HepG2 (cell line): Measurements from ENCODE around the gene ANXA7. TPM values are rescaled to one million over a fixed set of nuclear protein-coding genes. Genes with fewer than 3 reads are reported as not detected.

Source experiments
- FOXK1 ChIP-seq: sonication (generic); formaldehyde crosslinking; IDR thresholded peaks from 2 replicates; pipeline ENCODE4 v1.4.0; 2020; ENCODE audit warnings: low read depth, missing genetic modification reagents, borderline replicate concordance
- HNRNPLL ChIP-seq: fragments of 200-400 bp; formaldehyde crosslinking; IDR thresholded peaks from 2 replicates; pipeline ENCODE4 v1.6.1; 2017; ENCODE audit warnings: mild to moderate bottlenecking, low read depth, low read length; ENCODE audit not compliant: poor library complexity, severe bottlenecking
- KLF12 ChIP-seq: sonication (generic); formaldehyde crosslinking; IDR thresholded peaks from 2 replicates; pipeline ENCODE4 v1.4.0; 2020; ENCODE audit warnings: missing genetic modification reagents, borderline replicate concordance
- MXD4 ChIP-seq: IDR thresholded peaks from 2 replicates; pipeline ENCODE4 v1.6.1; 2016; ENCODE audit warnings: mild to moderate bottlenecking, missing biosample characterization, missing genetic modification reagents
- NKX3-1 ChIP-seq: sonication (generic); formaldehyde crosslinking; IDR thresholded peaks from 2 replicates; pipeline ENCODE4 v1.5.0; 2020; ENCODE audit warnings: missing genetic modification reagents
- PITX1 ChIP-seq: sonication (generic); formaldehyde crosslinking; IDR thresholded peaks from 2 replicates; pipeline ENCODE4 v1.5.1; 2020; ENCODE audit warnings: mild to moderate bottlenecking, missing genetic modification reagents
- SP1 ChIP-seq, 2 experiments: fragments of 450-650 bp in 1 of 2; sonication (generic) in 1 of 2; formaldehyde crosslinking in 1 of 2; IDR thresholded peaks; 2 replicates each; pipeline versions ENCODE4 v1.4.0 to v1.6.1; 2016 to 2020; ENCODE audit warnings: missing genetic modification reagents in 1 of 2
- TARDBP ChIP-seq: sonication (generic); formaldehyde crosslinking; IDR thresholded peaks from 2 replicates; pipeline ENCODE4 v1.8.0; 2022; ENCODE audit warnings: mild to moderate bottlenecking, missing genetic modification reagents
- YEATS4 ChIP-seq: sonication (generic); formaldehyde crosslinking; IDR thresholded peaks from 2 replicates; pipeline ENCODE4 v1.4.0; 2020; ENCODE audit warnings: missing genetic modification reagents, borderline replicate concordance
- ZNF34 ChIP-seq: sonication (generic); formaldehyde crosslinking; IDR thresholded peaks from 2 replicates; pipeline ENCODE4 v1.4.0; 2020; ENCODE audit warnings: mild to moderate bottlenecking, missing genetic modification reagents, borderline replicate concordance
- ZNF430 ChIP-seq: sonication (generic); formaldehyde crosslinking; IDR thresholded peaks from 2 replicates; pipeline ENCODE4 v1.9.0; 2021; ENCODE audit warnings: mild to moderate bottlenecking, missing genetic modification reagents
- ZNF644 ChIP-seq: IDR thresholded peaks from 2 replicates; pipeline ENCODE4 v1.6.1; 2016; ENCODE audit warnings: low read depth
- polyA plus RNA-seq, 8 experiments: library from polyadenylated mRNA; depleted of rRNA in 3 of 8; stranded (reverse) in 7 of 8; unstranded in 1 of 8; fragments of >200 nt; fragmentation: Illumina TruSeq in 4 of 8; extraction: Trizol in 4 of 8; gene quantifications; 2 replicates each; pipeline versions ENCODE4 v1.2.1 to v1.2.3, GENCODE V29; 2011 to 2016; ENCODE audit warnings: low read depth in 4 of 8, missing spikeins in 1 of 8, mixed read lengths in 1 of 8; ENCODE audit not compliant: insufficient read depth in 1 of 8
- total RNA-seq, 5 experiments: library from RNA; depleted of rRNA; stranded (reverse); fragments of >200 nt; fragmentation: Illumina TruSeq; extraction: Trizol; gene quantifications; 2 replicates each; pipeline ENCODE4 v1.2.3, GENCODE V29; 2016; ENCODE audit warnings: low read depth in 1 of 5
- TF ChIP-seq, protein P1 (sequence below): IDR thresholded peaks from 2 replicates; pipeline ENCODE4 v1.6.1; 2016; ENCODE audit warnings: low read depth
- TF ChIP-seq, protein P2 (sequence below): sonication (generic); formaldehyde crosslinking; IDR thresholded peaks from 2 replicates; pipeline ENCODE4 v1.5.1; 2020; ENCODE audit warnings: mild to moderate bottlenecking, missing genetic modification reagents, moderate library complexity
- TF ChIP-seq, protein P3 (sequence below): sonication (generic); formaldehyde crosslinking; IDR thresholded peaks from 2 replicates; pipeline ENCODE4 v1.4.0; 2020; ENCODE audit warnings: mild to moderate bottlenecking, missing genetic modification reagents

The ANXA7 gene
- total and polyA plus RNA-seq, 2 of the 13 experiments (the other 11 are each of a cell fraction or from before 2014, with no cell fraction given) = 54.8 to 89.0 TPM

DNA sequence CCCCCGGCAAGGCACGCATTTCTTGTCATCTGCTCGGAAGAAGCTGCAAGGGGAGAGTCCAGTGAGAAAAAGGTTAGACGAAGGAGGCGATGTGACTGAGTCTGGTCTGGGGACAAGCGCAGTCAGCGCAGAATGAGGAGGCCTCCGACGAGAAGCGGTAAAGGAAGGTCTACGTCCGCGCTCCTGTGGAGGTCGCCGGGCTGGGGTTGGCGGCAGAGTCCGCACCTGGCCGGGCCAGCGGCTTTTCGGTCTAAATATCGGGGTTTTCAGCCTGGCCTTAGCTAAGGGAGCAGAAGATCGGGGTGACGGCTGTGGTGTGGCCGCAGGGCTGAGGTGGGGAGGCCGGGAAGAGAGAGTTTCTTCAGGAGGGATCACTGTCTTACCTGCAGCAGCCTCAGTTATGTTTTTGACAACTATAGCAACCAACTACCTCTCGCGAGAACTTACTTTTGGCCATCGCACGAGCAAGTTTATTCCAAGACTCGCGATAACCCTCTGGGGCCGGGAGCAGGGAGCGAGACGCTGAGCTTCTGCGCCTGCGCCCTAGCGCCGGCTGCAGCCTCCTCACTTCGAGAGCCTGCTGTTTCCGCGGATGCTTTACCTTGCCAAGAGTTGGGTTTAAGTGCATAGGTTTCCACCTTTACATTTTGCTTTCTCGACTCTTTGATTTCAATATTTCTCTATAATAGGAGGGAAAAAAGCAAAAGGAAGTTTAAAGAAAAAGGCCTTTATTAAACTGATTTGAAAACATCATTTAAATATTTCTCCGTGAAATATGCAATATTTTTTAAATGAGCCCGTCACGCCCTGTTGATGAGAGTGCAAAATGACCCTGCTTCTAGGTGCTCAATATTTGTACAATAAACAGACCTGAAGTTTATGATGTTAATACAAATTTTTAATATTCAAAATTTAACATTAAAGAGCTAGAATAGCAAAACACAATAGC lies 55.3 kb downstream of the ANXA7 start, which contains the start of gene CFAP70 (continued):
- TF ChIP-seq, protein P1, sequence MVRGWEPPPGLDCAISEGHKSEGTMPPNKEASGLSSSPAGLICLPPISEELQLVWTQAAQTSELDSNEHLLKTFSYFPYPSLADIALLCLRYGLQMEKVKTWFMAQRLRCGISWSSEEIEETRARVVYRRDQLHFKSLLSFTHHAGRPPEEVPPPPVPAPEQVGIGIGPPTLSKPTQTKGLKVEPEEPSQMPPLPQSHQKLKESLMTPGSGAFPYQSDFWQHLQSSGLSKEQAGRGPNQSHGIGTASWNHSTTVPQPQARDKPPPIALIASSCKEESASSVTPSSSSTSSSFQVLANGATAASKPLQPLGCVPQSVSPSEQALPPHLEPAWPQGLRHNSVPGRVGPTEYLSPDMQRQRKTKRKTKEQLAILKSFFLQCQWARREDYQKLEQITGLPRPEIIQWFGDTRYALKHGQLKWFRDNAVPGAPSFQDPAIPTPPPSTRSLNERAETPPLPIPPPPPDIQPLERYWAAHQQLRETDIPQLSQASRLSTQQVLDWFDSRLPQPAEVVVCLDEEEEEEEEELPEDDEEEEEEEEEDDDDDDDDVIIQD = peak; percentile 75
- TF ChIP-seq PITX1 (peak; percentile 52; the same call in 1 of the 2 replicates), ZNF644 (CRISPR knock-in tag) (no peak), KLF12 (CRISPR knock-in tag) (0 out of 2 replicates have a peak, but pooled peaks have one; percentile 39), TARDBP (no peak), ZNF34 (no peak), FOXK1 (CRISPR knock-in tag) (no peak), SP1 (IDR thresholded peaks at IDR 0.05) (peak; percentile 64; the same call in 1 of the 2 replicates), SP1 (CRISPR knock-in tag; IDR thresholded peaks at IDR 0.05) (no peak), NKX3-1 (0 out of 2 replicates have a peak, but pooled peaks have one; percentile 24), ZNF430 (CRISPR knock-in tag) (no peak), MXD4 (CRISPR knock-in tag) (peak; percentile 27; the same call in 1 of the 2 replicates), HNRNPLL (peak; percentile 97), YEATS4 (CRISPR knock-in tag) (peak; percentile 53; the same call in 1 of the 2 replicates)
- TF ChIP-seq, protein P2, sequence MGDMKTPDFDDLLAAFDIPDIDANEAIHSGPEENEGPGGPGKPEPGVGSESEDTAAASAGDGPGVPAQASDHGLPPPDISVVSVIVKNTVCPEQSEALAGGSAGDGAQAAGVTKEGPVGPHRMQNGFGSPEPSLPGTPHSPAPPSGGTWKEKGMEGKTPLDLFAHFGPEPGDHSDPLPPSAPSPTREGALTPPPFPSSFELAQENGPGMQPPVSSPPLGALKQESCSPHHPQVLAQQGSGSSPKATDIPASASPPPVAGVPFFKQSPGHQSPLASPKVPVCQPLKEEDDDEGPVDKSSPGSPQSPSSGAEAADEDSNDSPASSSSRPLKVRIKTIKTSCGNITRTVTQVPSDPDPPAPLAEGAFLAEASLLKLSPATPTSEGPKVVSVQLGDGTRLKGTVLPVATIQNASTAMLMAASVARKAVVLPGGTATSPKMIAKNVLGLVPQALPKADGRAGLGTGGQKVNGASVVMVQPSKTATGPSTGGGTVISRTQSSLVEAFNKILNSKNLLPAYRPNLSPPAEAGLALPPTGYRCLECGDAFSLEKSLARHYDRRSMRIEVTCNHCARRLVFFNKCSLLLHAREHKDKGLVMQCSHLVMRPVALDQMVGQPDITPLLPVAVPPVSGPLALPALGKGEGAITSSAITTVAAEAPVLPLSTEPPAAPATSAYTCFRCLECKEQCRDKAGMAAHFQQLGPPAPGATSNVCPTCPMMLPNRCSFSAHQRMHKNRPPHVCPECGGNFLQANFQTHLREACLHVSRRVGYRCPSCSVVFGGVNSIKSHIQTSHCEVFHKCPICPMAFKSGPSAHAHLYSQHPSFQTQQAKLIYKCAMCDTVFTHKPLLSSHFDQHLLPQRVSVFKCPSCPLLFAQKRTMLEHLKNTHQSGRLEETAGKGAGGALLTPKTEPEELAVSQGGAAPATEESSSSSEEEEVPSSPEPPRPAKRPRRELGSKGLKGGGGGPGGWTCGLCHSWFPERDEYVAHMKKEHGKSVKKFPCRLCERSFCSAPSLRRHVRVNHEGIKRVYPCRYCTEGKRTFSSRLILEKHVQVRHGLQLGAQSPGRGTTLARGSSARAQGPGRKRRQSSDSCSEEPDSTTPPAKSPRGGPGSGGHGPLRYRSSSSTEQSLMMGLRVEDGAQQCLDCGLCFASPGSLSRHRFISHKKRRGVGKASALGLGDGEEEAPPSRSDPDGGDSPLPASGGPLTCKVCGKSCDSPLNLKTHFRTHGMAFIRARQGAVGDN = peak; percentile 82
- TF ChIP-seq, protein P3, sequence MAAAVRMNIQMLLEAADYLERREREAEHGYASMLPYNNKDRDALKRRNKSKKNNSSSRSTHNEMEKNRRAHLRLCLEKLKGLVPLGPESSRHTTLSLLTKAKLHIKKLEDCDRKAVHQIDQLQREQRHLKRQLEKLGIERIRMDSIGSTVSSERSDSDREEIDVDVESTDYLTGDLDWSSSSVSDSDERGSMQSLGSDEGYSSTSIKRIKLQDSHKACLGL (CRISPR knock-in tag) = 0 out of 2 replicates have a peak, but pooled peaks have one; percentile 43
